IMR-90 (cell line): ENCODE data around the gene MUC5AC.

ENCODE experiments used
- CEBPB ChIP-seq: IDR thresholded peaks from 2 replicates; pipeline ENCODE4 v1.6.1; 2012; ENCODE audit warnings: low read depth, low read length, improper control_type of control experiment
- CTCF ChIP-seq: conservative IDR thresholded peaks from 2 replicates; pipeline ENCODE4 v1.5.1; 2012; ENCODE audit warnings: mild to moderate bottlenecking, low read depth, low read length, improper control_type of control experiment
- FOS ChIP-seq: fragments of 150-350 bp; IDR thresholded peaks from 2 replicates; pipeline ENCODE4 v1.6.1; 2016; ENCODE audit warnings: low read depth, low read length
- MAFK ChIP-seq: IDR thresholded peaks from 2 replicates; pipeline ENCODE4 v1.6.1; 2012; ENCODE audit warnings: low read depth, low read length, improper control_type of control experiment
- MXI1 ChIP-seq: IDR thresholded peaks from 2 replicates; pipeline ENCODE4 v1.6.1; 2012; ENCODE audit warnings: low read depth, mild to moderate bottlenecking, low read length, moderate library complexity, borderline replicate concordance
- POLR2A ChIP-seq: IDR thresholded peaks from 2 replicates; pipeline ENCODE4 v1.6.1; 2012; ENCODE audit warnings: mild to moderate bottlenecking, low read depth, low read length
- RAD21 ChIP-seq: IDR thresholded peaks from 2 replicates; pipeline ENCODE4 v1.6.1; 2012; ENCODE audit warnings: low read length, improper control_type of control experiment
- RCOR1 ChIP-seq: IDR thresholded peaks from 2 replicates; pipeline ENCODE4 v1.6.1; 2012; ENCODE audit warnings: mild to moderate bottlenecking, low read length, improper control_type of control experiment; ENCODE audit not compliant: insufficient replicate concordance
- RFX5 ChIP-seq: IDR thresholded peaks from 2 replicates; pipeline ENCODE4 v1.8.0; 2012; ENCODE audit warnings: low read depth, mild to moderate bottlenecking, low read length, moderate library complexity
- SMC3 ChIP-seq: fragments of 150-350 bp; IDR thresholded peaks from 2 replicates; pipeline ENCODE4 v1.6.1; 2016; ENCODE audit warnings: low read depth, mild to moderate bottlenecking, antibody characterized with exemption, low read length, moderate library complexity
- USF2 ChIP-seq: fragments of 150-350 bp; IDR thresholded peaks from 2 replicates; pipeline ENCODE4 v1.6.1; 2017; ENCODE audit warnings: mild to moderate bottlenecking, antibody characterized with exemption, low read length, low read depth

- TF ChIP-seq CTCF (no peak), SMC3 (no peak), RAD21 (no peak), MAFK (no peak), POLR2A (no peak), USF2 (no peak), RFX5 (no peak), MXI1 (no peak), FOS (no peak), RCOR1 (no peak), CEBPB (no peak)
These were observed 31.9 kb upstream of the MUC5AC start for GRCh38 chr11:1125803-1126202.
